Heart right ventricle (tissue), 16 donors: ENCODE data around the gene CHCHD3. TPM values are rescaled to one million over a fixed set of nuclear protein-coding genes. Genes with fewer than 3 reads are reported as not detected.

Source experiments
- ATAC-seq, 8 donors: fragments of 200-7000 bp; cut with Tn5 transposase; one replicate each; pipeline ENCODE4 v1.9.1; 2020; ENCODE audit warnings: mild to moderate bottlenecking in 8 of 8, moderate library complexity in 8 of 8, moderate number of reproducible peaks in 1 of 8
- DNase-seq, 2 donors: peaks; one replicate each; pipeline ENCODE4 v3.0.0-alpha.2; 2020
- H3K27ac ChIP-seq, 10 donors: fragments of 200-600 bp; sonication (generic) in 2 of 10; one replicate each; pipeline versions ENCODE4 v1.5.0 to v1.8.0; 2020 to 2022; ENCODE audit warnings: mild to moderate bottlenecking in 3 of 10
- H3K27me3 ChIP-seq, 7 donors: fragments of 200-600 bp; one replicate each; pipeline ENCODE4 v1.8.0; 2021 to 2022; ENCODE audit warnings: mild to moderate bottlenecking in 2 of 7
- H3K36me3 ChIP-seq, 9 donors: fragments of 200-600 bp; sonication (generic) in 1 of 9; one replicate each; pipeline versions ENCODE4 v1.5.0 to v1.8.0; 2020 to 2022; ENCODE audit warnings: mild to moderate bottlenecking in 2 of 9
- H3K4me1 ChIP-seq, 9 donors: fragments of 200-600 bp; sonication (generic) in 1 of 9; one replicate each; pipeline versions ENCODE4 v1.5.0 to v1.8.0; 2020 to 2022; ENCODE audit warnings: mild to moderate bottlenecking in 4 of 9
- H3K4me3 ChIP-seq, 10 donors: fragments of 200-600 bp; sonication (generic) in 2 of 10; one replicate each; pipeline versions ENCODE4 v1.5.0 to v1.8.0; 2020 to 2022; ENCODE audit warnings: mild to moderate bottlenecking in 7 of 10, moderate library complexity in 2 of 10
- H3K9me3 ChIP-seq, 11 donors: fragments of 200-600 bp in 10 of 11; sonication (generic) in 2 of 11; one replicate each; pipeline versions ENCODE4 v1.5.0 to v1.8.0; 2013 to 2022; ENCODE audit warnings: mild to moderate bottlenecking in 2 of 11, control low read depth in 1 of 11, moderate library complexity in 1 of 11
- CTCF ChIP-seq, 9 donors: fragments of 200-600 bp; sonication (generic) in 2 of 9; IDR thresholded peaks; one replicate each; pipeline versions ENCODE4 v1.5.0 to v1.8.0; 2021 to 2022; ENCODE audit warnings: antibody characterized with exemption in 9 of 9, mild to moderate bottlenecking in 5 of 9, moderate library complexity in 1 of 9
- WGBS, 2 donors: extraction: QIAGEN DNeasy Blood & Tissue Kit; methylation state at CpG; one replicate each; pipeline ENCODE4 v1.1.7; 2013; ENCODE audit warnings: inconsistent platforms in 1 of 2; 5-methylcytosine and 5-hydroxymethylcytosine counted together
- intact Hi-C, 10 donors: fragments of 100-400 bp; cut with DNase I; formaldehyde crosslinking; loops; one replicate each; pipeline versions ENCODE4 v1.11.1 to v1.14.2; 2022
- polyA plus RNA-seq, 2 donors: library from polyadenylated mRNA; stranded (reverse); fragments of 200-250 nt; gene quantifications; one replicate each; pipeline ENCODE4 v1.2.3, GENCODE V29; 2013
- total RNA-seq, 10 donors: library from RNA; stranded (reverse); fragmentation: NEBNext Ultra II Directional in 3 of 10; extraction: Animal tissue kit (Norgen Biotek cat#: 25700) in 3 of 10; gene quantifications; one replicate each; pipeline versions ENCODE4 v1.2.1 to v1.2.4, GENCODE V29; 2021 to 2023
- donor health status: Arrhythmogenic right ventricular cardiomyopathy.
- donor health status: ischemic (EF 13 %, LVEDD 7.1; RV severe dilation, severe dysfunction).
- donor health status: healthy with polysubstance abuse.
- donor health status: DM: no; HTN: yes; CAD: no.
- donor health status: DM: no; HTN: no; CAD: no.
- donor health status: ischemic (EF 25% LVEDD 6.9; RV normal size, moderate dysfunction).
- donor health status: ischemic (EF 25% LVEDD 5.7; RV mildly dilated, moderate dysfunction).
- donor health status: healthy.
- donor health status: DM: yes; HTN: yes; CAD: no.
- donor health status: Ischemic cardiomyopathy.
- donor health status: ischemic (EF 35%, LVEDD 5.7; RV mildly dilated, moderate dysfunction).
- donor health status: nonischemic (EF 11% LVEDD 7.7; RV severe dilation, severe dysfunction).
- donor health status: DM: yes; HTN: yes; CAD: no.
- donor health status: PGD.
- donor health status: ischemic (EF 29% LVEDD 5.4; RV normal size, mild dysfunction).
- donor health status: nonischemic (EF 23%, LVEDD 6.1; RV moderate dilation, normal function).

CHCHD3 gene
- total and polyA plus RNA-seq, 12 donors, result 42.6 to 215 (median 185) TPM

- Histone ChIP-seq H3K4me3 (no peak overlapping the region), H3K27ac (no peak overlapping the region), H3K27me3 (no peaks in the 10 kb centered on the region), H3K36me3 (peaks cover 0 to 4% (median 0%) of the 10 kb centered on the region in 9 donors), H3K4me1 (peaks cover 0 to 4% (median 0%) of the 10 kb centered on the region in 9 donors), H3K9me3 (peaks cover 0 to 11% (median 0%) of the 10 kb centered on the region in 11 donors)
- intact Hi-C loops, result no loop called here
- no peak for ATAC-seq
- no peak for DNase-seq
- WGBS, 2 donors, result 91 to 92% methylated on average over 4 of the region's 4 CpGs
- TF ChIP-seq CTCF (IDR thresholded peaks at IDR 0.05), result no peak
Observed at GRCh38 chr7:132939495-132939894, 142.4 kb downstream of the CHCHD3 start.

- no peak for TF ChIP-seq CTCF (IDR thresholded peaks at IDR 0.05)
- intact Hi-C loops, result no loop called here
Observed at GRCh38 chr7:132937286-132937685, 144.6 kb downstream of the CHCHD3 start.

GRCh38 chr7:132935608-132936007 lies 146.3 kb downstream of the CHCHD3 start:
- peaks cover 0 to 4% (median 0%) of the 10 kb centered on the region in 9 donors for H3K36me3 ChIP-seq
- ATAC-seq (no peak), DNase-seq (no peak)
- H3K4me1 ChIP-seq, result peaks cover 0 to 11% (median 0%) of the 10 kb centered on the region in 9 donors
- no peak overlapping the region for H3K27ac ChIP-seq
- H3K9me3 ChIP-seq, result peaks cover 0 to 11% (median 0%) of the 10 kb centered on the region in 11 donors
- intact Hi-C loops, result no loop called here
- H3K4me3 ChIP-seq, result no peak overlapping the region
- WGBS, 2 donors, result 100% methylated on average over 1 of the region's 1 CpG
- no peak for TF ChIP-seq CTCF (IDR thresholded peaks at IDR 0.05)
- H3K27me3 ChIP-seq, result no peaks in the 10 kb centered on the region

More at GRCh38 chr7:132937286-132937685, 144.6 kb downstream of the CHCHD3 start:
- H3K36me3 ChIP-seq, result peaks cover 0 to 4% (median 0%) of the 10 kb centered on the region in 9 donors
- peaks cover 0 to 11% (median 0%) of the 10 kb centered on the region in 11 donors for H3K9me3 ChIP-seq
- no peak overlapping the region for H3K27ac ChIP-seq
- H3K4me3 ChIP-seq, result no peak overlapping the region
- H3K4me1 ChIP-seq, result peaks cover 0 to 11% (median 0%) of the 10 kb centered on the region in 9 donors
- H3K27me3 ChIP-seq, result no peaks in the 10 kb centered on the region
- no peak for ATAC-seq
- no peak for DNase-seq

- 95 to 97% methylated on average over 2 of the region's 2 CpGs for WGBS, 2 donors
- ATAC-seq (no peak), DNase-seq (no peak)
- Histone ChIP-seq H3K9me3 (peaks cover 0 to 11% (median 0%) of the 10 kb centered on the region in 11 donors), H3K4me3 (no peak overlapping the region), H3K27ac (no peak overlapping the region), H3K4me1 (peaks cover 0 to 11% (median 0%) of the 10 kb centered on the region in 9 donors), H3K27me3 (no peaks in the 10 kb centered on the region), H3K36me3 (peaks cover 0 to 4% (median 0%) of the 10 kb centered on the region in 9 donors)
- no peak for TF ChIP-seq CTCF (IDR thresholded peaks at IDR 0.05)
- intact Hi-C loops, result no loop called here
Observed at GRCh38 chr7:132934017-132934416, 147.9 kb downstream of the CHCHD3 start.
